H9 (cell line): ENCODE data around the gene ANO10. TPM values are rescaled to one million over a fixed set of nuclear protein-coding genes. Genes with fewer than 3 reads are reported as not detected.

ENCODE experiments used
- DNase-seq: peaks from one replicate; pipeline ENCODE4 v3.0.0-alpha.2; 2017
- H2AFZ ChIP-seq: one replicate; pipeline ENCODE4 v1.6.1; 2013; ENCODE audit warnings: mild to moderate bottlenecking, low read length, control low read depth, moderate library complexity
- H2AK5ac ChIP-seq: 2 replicates; pipeline ENCODE4 v1.6.1; 2013; ENCODE audit warnings: low read length, control low read depth, mixed read lengths; ENCODE audit not compliant: insufficient read length
- H2BK120ac ChIP-seq: one replicate; pipeline ENCODE4 v1.6.1; 2013; ENCODE audit warnings: low read depth, mild to moderate bottlenecking, low read length, control low read depth, inconsistent platforms; ENCODE audit not compliant: poor library complexity, severe bottlenecking
- H2BK12ac ChIP-seq: 2 replicates; pipeline ENCODE4 v1.6.1; 2013; ENCODE audit warnings: low read length, control low read depth, mixed read lengths, low read depth; ENCODE audit not compliant: insufficient read length
- H2BK15ac ChIP-seq: 2 replicates; pipeline ENCODE4 v1.6.1; 2013; ENCODE audit warnings: low read depth, low read length, control low read depth
- H2BK20ac ChIP-seq: one replicate; pipeline ENCODE4 v1.6.1; 2013; ENCODE audit warnings: low read depth, mild to moderate bottlenecking, low read length, control low read depth, inconsistent platforms; ENCODE audit not compliant: poor library complexity, severe bottlenecking
- H2BK5ac ChIP-seq: 2 replicates; pipeline ENCODE4 v1.6.1; 2013; ENCODE audit warnings: low read length, control low read depth, mixed read lengths; ENCODE audit not compliant: insufficient read length
- H3K14ac ChIP-seq: 2 replicates; pipeline ENCODE4 v1.6.1; 2013; ENCODE audit warnings: low read length, control low read depth; ENCODE audit not compliant: insufficient read depth
- H3K18ac ChIP-seq: 2 replicates; pipeline ENCODE4 v1.6.1; 2013; ENCODE audit warnings: low read depth, mild to moderate bottlenecking, mixed read lengths, low read length, control low read depth; ENCODE audit not compliant: insufficient read length
- H3K23ac ChIP-seq: 2 replicates; pipeline ENCODE4 v1.6.1; 2013; ENCODE audit warnings: low read length, control low read depth, mixed read lengths, low read depth; ENCODE audit not compliant: insufficient read length
- H3K23me2 ChIP-seq: 2 replicates; pipeline ENCODE4 v1.6.1; 2013; ENCODE audit warnings: low read depth, mild to moderate bottlenecking, mixed read lengths, low read length, control low read depth; ENCODE audit not compliant: insufficient read length, poor library complexity, severe bottlenecking
- H3K27ac ChIP-seq: 2 replicates; pipeline ENCODE4 v1.5.1; 2013; ENCODE audit warnings: low read length, control low read depth, mixed read lengths, low read depth; ENCODE audit not compliant: insufficient read length
- H3K27me3 ChIP-seq: 2 replicates; pipeline ENCODE4 v1.6.1; 2013; ENCODE audit warnings: low read length, control low read depth, inconsistent platforms; ENCODE audit not compliant: insufficient read depth
- H3K4ac ChIP-seq: 2 replicates; pipeline ENCODE4 v1.6.1; 2013; ENCODE audit warnings: low read depth, mild to moderate bottlenecking, control low read depth, inconsistent platforms, low read length, moderate library complexity
- H3K4me1 ChIP-seq: 2 replicates; pipeline ENCODE4 v1.6.1; 2013; ENCODE audit warnings: low read length, control low read depth, inconsistent platforms; ENCODE audit not compliant: insufficient read depth
- H3K4me2 ChIP-seq: 2 replicates; pipeline ENCODE4 v1.6.1; 2013; ENCODE audit warnings: low read length, control low read depth, mixed read lengths; ENCODE audit not compliant: insufficient read length, insufficient read depth
- H3K56ac ChIP-seq: 2 replicates; pipeline ENCODE4 v1.6.1; 2013; ENCODE audit warnings: low read depth, mild to moderate bottlenecking, mixed read lengths, low read length, control low read depth; ENCODE audit not compliant: insufficient read length
- H3K79me1 ChIP-seq: 2 replicates; pipeline ENCODE4 v1.6.1; 2013; ENCODE audit warnings: low read depth, mild to moderate bottlenecking, moderate library complexity, low read length, control low read depth, inconsistent platforms; ENCODE audit not compliant: insufficient read depth, poor library complexity, severe bottlenecking
- H3K79me2 ChIP-seq: 2 replicates; pipeline ENCODE4 v1.6.1; 2013; ENCODE audit warnings: low read length, control low read depth, inconsistent platforms; ENCODE audit not compliant: insufficient read depth
- H3K9ac ChIP-seq: 2 replicates; pipeline ENCODE4 v1.6.1; 2013; ENCODE audit warnings: low read length, control low read depth, mixed read lengths; ENCODE audit not compliant: insufficient read length; ENCODE audit errors: extremely low read depth
- H3K9me3 ChIP-seq: one replicate; pipeline ENCODE4 v1.6.1; 2013; ENCODE audit warnings: low read depth, low read length, inconsistent platforms; ENCODE audit not compliant: control insufficient read depth
- H3T11ph ChIP-seq: one replicate; pipeline ENCODE4 v1.6.1; 2013; ENCODE audit warnings: mild to moderate bottlenecking, low read length, control low read depth, inconsistent platforms
- H4K20me1 ChIP-seq: one replicate; pipeline ENCODE4 v1.6.1; 2013; ENCODE audit not compliant: control insufficient read depth, insufficient read length, insufficient read depth
- H4K5ac ChIP-seq: 2 replicates; pipeline ENCODE4 v1.6.1; 2013; ENCODE audit warnings: low read depth, mild to moderate bottlenecking, mixed read lengths, low read length, control low read depth; ENCODE audit not compliant: insufficient read length
- H4K8ac ChIP-seq: replicated peaks from 2 replicates; pipeline ENCODE4 v1.6.1; 2013; ENCODE audit warnings: low read length, control low read depth, mixed read lengths, low read depth; ENCODE audit not compliant: insufficient read length
- H4K91ac ChIP-seq: 2 replicates; pipeline ENCODE4 v1.6.1; 2013; ENCODE audit warnings: low read depth, mild to moderate bottlenecking, moderate library complexity, mixed read lengths, low read length, control low read depth; ENCODE audit not compliant: insufficient read length
- H3K27ac Mint-ChIP-seq, 3 experiments: 2 replicates in 2 of 3; 3 replicates in 1 of 3; pipeline ENCODE4 v1.8.0; 2020 to 2021; ENCODE audit warnings: mixed read lengths in 3 of 3, mild to moderate bottlenecking in 1 of 3, moderate library complexity in 1 of 3
- H3K27me3 Mint-ChIP-seq: 2 replicates; pipeline ENCODE4 v1.8.0; 2021; ENCODE audit warnings: low read depth, mild to moderate bottlenecking, moderate library complexity, mixed read lengths
- H3K36me3 Mint-ChIP-seq, 3 experiments: 2 replicates in 2 of 3; 3 replicates in 1 of 3; pipeline ENCODE4 v1.8.0; 2020 to 2021; ENCODE audit warnings: low read depth in 3 of 3, mixed read lengths in 3 of 3; ENCODE audit not compliant: insufficient read depth in 1 of 3
- H3K4me1 Mint-ChIP-seq, 2 experiments: 2 replicates each; pipeline ENCODE4 v1.8.0; 2020; ENCODE audit warnings: mixed read lengths in 2 of 2
- H3K4me3 Mint-ChIP-seq, 2 experiments: 2 replicates in 1 of 2; 3 replicates in 1 of 2; pipeline ENCODE4 v1.8.0; 2020 to 2021; ENCODE audit warnings: mild to moderate bottlenecking in 2 of 2, mixed read lengths in 2 of 2, moderate library complexity in 1 of 2
- H3K9me3 Mint-ChIP-seq, 2 experiments: 2 replicates in 1 of 2; 3 replicates in 1 of 2; pipeline ENCODE4 v1.8.0; 2020; ENCODE audit warnings: mild to moderate bottlenecking in 2 of 2, mixed read lengths in 2 of 2, moderate library complexity in 1 of 2
- CTCF ChIP-seq: fragments of 200-600 bp; sonication (generic); conservative IDR thresholded peaks from 3 replicates; pipeline ENCODE4 v1.8.0; 2021; ENCODE audit warnings: antibody characterized with exemption, mild to moderate bottlenecking
- WGBS: extraction: QIAGEN DNeasy Blood & Tissue Kit; methylation state at CpG from one replicate; pipeline ENCODE4 v1.1.7; 2013; ENCODE audit warnings: missing lambda C conversion rate, low lambda C conversion rate, mixed read lengths; ENCODE audit not compliant: insufficient read length; ENCODE audit errors: extremely low coverage; 5-methylcytosine and 5-hydroxymethylcytosine counted together
- total RNA-seq: library from RNA; stranded (reverse); gene quantifications from 2 replicates; pipeline ENCODE4 v1.2.1, GENCODE V29; 2021

The ANO10 gene
- total RNA-seq, 1 experiment from 2014 or later: 38.7 TPM

GRCh38 chr3:43341788-43342187 is 280.0 kb downstream of the ANO10 start:
- Histone ChIP-seq H2BK15ac (no peak overlapping the region), H2BK5ac (no peak overlapping the region), H3K9me3 (peaks cover 14% of the 10 kb centered on the region), H3T11ph (no peak overlapping the region), H3K27me3 (no peaks in the 10 kb centered on the region), H3K79me2 (no peaks in the 10 kb centered on the region), H3K9ac (no peak overlapping the region), H2AK5ac (no peak overlapping the region), H3K79me1 (no peaks in the 10 kb centered on the region), H3K4me2 (no peak overlapping the region), H4K5ac (no peak overlapping the region), H3K18ac (no peak overlapping the region), H2BK20ac (no peak overlapping the region), H4K91ac (no peak overlapping the region), H2BK120ac (no peak overlapping the region), H2AFZ (no peak overlapping the region), H3K4ac (no peak overlapping the region), H2BK12ac (no peak overlapping the region), H3K14ac (no peak overlapping the region), H4K20me1 (no peaks in the 10 kb centered on the region), H3K23me2 (no peaks in the 10 kb centered on the region), H3K27ac (no peak overlapping the region), H3K23ac (no peak overlapping the region), H3K4me1 (no peaks in the 10 kb centered on the region; the same call in 1 of the 2 replicates), H3K56ac (no peak overlapping the region), H4K8ac (no peak overlapping the region)
- Mint-ChIP-seq H3K4me1 (peaks cover 18 to 28% of the 10 kb centered on the region in 2 experiments), H3K9me3 (peaks cover 16 to 20% of the 10 kb centered on the region in 2 experiments), H3K4me3 (no peak overlapping the region), H3K36me3 (peaks cover 29 to 69% (median 47%) of the 10 kb centered on the region in 3 experiments), H3K27me3 (no peaks in the 10 kb centered on the region; the same call in 1 of the 2 replicates), H3K27ac (no peak overlapping the region)
- no CpG with 5 or more reads among the region's 2 CpGs for WGBS
- no peak for TF ChIP-seq CTCF
- DNase-seq: no peak
